ENCODE data around the gene FBXW10B.
"Not testable (repeated sequence)": the region's sequence is repeated elsewhere in the genome, so short reads cannot be mapped to it uniquely, and the experiment has no call there.

Gene FBXW10B, protein sequence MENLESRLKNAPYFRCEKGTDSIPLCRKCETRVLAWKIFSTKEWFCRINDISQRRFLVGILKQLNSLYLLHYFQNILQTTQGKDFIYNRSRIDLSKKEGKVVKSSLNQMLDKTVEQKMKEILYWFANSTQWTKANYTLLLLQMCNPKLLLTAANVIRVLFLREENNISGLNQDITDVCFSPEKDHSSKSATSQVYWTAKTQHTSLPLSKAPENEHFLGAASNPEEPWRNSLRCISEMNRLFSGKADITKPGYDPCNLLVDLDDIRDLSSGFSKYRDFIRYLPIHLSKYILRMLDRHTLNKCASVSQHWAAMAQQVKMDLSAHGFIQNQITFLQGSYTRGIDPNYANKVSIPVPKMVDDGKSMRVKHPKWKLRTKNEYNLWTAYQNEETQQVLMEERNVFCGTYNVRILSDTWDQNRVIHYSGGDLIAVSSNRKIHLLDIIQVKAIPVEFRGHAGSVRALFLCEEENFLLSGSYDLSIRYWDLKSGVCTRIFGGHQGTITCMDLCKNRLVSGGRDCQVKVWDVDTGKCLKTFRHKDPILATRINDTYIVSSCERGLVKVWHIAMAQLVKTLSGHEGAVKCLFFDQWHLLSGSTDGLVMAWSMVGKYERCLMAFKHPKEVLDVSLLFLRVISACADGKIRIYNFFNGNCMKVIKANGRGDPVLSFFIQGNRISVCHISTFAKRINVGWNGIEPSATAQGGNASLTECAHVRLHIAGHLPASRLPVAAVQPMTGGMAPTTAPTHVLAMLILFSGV

DNA sequence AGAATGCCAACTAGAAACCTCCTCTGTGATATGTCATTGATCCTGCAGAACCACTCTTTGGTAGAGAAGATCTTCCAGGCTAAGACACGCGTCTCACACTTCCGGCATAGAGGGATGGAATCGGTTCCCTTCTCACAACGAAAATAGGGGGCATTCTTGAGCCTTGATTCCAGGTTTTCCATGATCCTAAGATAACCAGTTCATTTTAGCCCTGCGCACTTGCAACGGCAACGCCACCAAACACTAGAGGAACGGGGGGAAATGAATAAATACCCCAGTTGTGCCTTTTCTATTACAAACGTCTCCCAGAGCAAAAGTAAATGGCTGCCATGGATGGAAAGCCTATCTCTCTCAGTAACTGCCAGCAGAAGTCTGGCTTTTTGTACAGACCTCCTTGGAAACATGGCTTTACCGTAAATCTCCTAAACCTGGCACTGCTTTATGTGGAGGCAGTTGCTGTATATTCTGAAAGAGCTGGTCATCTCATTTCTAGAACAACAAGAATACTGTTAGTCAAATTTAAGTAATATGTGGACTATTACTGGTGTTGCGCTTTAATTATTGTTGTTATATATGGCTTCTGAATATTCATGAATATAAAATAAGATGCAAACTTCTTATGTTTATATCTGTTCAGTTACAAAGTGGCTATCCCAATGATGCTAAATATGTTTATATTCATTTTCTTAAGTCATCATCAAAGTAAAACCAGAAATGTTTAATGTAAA is at the start of gene FBXW10B:
TSS of gene FBXW10B (minus strand) at position 374 of the 728 bp plus-strand sequence. CDS start at position 182, 192 bp downstream.
- not testable (repeated sequence) for DNase-seq

DNA sequence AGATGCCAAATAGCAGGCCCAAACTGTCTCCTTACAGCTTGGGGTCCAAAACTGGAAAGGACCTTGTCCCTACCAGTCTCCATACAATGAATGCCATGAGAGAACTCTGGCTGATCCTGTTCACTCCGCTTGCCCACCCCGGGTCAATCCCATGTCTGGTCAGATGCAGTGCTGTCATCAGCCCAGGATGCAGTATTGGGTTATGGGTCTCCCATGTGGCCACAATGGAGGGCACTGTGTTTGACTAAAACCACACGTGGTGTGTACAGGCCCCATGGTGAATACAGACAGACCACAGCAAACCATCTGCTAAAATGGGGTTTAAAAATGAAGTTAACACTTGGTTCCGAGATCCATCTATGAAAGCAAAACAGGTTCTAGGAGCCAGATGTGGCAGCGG is 44.2 kb upstream of the FBXW10B start:
- no peak for DNase-seq

DNA sequence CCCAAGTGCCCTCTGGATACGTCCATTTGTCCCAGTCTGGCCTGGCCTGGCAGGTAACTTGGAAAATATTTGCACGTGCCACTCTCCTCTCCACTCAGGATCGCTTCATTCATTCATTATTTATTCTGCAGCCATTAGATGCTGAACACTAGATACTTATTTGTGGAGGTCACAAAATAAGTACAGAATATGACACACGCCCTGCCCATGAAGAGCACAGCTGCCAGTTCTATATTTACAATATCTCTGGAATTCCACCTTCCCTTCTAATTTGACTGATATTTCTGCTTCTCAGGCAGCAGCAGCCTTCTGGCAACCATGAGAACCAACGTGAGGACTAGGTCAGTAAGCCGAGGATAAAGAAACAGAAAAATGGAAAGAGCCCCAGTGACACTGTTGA is 43.7 kb upstream of the FBXW10B start:
- no peak for DNase-seq

DNA sequence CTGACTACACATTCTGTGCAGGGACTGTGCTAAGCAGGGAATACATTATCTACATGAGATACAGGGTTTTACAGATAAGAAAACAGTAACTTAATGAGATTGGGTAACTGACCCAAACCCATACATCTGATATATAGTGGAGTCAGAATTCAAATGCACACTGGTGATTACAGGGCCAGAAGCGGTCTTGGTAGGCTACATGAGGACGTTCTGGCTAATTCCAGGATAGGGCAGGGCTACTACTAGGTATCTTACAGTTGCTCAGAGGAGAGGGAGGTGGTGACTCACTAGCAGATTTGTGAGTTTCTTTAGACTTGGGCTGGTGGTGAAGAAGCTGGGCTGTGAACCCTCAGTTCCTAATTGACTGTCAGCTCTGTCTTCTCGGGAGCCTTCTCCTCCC is 43.2 kb upstream of the FBXW10B start:
- DNase-seq, result no peak

DNA sequence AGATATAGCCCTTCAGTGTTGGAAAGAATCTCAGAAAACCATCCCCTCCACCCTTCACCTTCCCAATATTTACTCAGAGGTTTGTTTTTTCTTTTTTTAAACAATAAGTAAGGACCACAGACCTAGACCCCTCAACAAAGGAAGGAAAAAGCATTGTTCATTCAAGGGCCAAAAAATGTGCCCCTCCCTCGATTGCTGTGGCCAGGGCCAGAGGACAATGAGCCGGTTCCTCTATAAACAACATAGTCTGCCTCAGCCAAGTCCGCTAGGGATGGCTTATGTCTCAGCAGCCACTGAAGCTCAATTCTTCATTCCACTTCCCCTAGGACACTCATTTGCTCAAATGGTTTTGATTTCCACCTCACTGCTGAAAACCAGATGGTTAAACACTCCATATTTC is 40.6 kb upstream of the FBXW10B start:
- no peak for DNase-seq

DNA sequence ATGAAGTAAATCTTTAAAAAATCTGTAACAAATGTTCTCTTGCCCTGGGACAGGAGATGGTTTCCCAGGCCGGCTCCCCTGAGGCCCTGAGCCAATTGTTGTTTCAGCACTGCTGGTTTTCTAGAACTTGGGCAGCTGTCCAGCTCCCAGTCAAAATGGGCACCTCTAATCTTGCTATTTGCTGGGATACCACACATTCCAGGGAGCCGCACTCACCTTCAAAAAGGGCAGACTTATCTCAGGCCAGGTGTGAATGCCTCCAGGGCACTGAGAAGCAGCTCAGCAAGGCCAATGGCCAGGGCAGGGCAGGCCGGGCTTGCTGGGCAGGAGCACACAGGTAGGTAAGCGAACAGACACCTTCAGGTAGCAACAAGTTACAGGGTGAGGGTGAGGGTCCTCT is 40.2 kb upstream of the FBXW10B start:
- peak; percentile 69 for DNase-seq

DNA sequence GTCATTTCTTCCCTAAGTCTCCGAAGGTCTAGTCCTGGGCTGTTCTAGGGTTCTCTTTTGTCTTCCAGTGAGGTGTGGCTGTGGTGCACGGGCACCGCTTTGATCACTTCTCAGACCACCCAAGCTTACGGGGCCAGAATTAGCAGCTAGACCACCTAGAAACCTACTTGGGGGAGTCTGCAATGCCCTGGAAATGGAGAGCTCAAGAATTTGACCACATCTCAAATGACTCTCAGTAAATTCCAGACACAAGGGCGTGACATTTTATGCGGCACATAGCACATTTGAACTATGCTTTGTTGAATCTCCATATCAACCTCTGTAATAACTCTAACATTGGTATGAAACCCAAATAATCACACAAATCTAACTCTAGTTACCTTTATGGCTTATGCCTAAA is 39.7 kb upstream of the FBXW10B start:
- DNase-seq, result no peak

DNA sequence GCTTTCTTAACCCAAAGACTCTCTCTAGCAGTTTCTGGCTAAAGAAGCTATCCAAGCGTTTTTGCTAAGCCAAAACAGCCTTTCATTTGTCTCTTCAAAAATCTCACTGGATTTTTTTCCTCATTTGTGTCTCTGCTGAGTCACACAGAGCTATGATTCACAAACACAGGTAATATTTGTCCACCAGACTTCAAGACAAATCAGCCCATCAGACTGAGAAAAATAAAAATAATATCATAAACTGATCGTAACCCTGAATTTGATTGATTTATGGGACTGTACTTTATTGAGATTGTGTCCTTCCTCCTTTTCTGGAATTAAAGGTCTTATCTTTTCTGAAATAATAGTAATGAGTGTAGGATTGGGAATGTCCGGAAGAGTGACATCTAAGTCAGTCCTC is 38.8 kb upstream of the FBXW10B start:
- DNase-seq, result peak; percentile 28

DNA sequence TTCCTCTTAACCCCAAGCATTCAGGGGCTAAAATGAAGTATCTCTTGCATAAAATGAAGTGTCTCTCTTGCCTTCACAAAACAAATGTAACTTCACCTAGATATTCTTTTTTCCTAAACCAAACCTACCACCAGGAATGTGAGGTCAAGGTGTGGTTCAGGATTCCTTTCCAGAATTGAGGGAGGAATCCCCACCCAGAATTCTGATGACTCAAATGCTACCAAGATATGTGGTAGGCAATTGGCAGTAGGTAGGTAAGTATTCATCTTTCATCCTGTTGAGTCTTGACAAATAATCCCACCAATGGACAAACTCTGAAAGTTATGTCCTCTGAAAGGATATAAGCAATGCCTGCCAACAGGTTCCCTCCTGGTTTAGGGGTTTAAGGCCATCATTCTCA is 38.4 kb upstream of the FBXW10B start:
- DNase-seq, result peak; percentile 27

DNA sequence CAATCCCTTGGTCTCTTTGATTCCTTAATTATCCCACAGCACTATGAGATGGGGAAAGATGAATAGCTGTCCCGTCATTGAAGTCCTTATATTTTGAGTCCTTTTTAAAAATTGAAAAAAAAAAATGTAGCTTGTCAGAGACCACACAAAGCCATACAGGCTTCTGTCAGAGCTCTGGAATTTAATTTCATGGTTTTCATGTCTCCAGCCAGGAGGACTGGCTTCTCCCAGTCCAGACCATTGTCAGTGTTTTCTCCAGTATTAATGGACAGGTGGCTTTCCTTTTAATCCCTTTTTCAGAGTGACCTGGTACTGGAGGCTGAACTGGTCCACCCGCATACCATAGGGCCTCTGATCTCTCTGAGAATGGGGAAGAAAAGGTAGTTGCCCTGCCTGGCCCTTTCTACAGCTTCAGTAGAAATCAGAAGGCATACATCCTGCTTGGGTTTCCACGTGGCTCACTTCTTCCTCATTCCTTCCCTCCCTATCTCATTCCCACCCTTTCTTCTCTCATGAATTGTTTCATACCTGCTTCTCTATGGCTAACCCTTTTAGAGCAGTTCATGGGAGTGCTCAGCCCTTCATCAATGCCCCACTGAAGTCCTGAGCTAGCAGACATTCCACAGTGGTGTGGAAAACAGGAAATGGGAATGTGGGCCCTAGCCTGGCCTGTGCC is 35.5 kb upstream of the FBXW10B start:
- DNase-seq, result peak; percentile 65

DNA sequence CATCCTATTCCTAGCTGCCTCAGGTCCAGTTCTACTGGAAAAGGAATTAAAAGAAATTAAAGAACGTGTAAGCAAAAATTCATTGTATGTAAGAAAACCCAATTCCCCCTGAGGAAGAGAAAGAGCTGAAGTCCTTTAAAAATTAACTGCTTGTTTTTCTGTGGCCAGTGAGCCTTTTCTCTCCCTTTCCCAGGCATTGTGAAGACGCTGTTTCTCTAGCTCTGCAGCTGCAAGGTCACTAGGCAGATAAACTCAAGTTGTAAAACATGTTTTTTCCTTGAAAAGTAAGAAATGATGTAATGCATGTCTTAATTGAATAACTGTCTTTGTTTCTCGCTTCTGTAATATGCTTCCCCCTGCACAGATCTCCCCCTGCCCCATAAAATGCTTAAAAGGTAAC is 34.9 kb upstream of the FBXW10B start:
- DNase-seq, result peak; percentile 41

DNA sequence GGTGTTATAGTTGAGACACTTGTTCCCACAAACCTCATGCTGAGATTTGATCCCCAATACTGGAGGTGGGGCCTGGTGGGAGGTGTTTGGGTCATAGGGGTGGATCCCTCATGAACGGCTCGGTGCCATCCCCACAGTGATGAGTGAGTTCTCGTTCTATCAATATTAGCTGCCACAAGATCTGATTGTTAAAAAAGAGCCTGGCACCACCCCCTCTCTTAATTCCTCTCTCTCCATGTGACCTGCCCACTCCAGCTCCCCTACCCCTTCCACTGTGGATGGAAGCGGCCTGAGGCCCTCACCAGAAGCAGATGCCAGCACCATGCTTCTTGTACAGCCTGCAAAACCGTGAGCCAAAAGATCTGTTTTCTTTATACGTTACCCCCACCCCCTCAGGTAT is 33.5 kb upstream of the FBXW10B start:
- DNase-seq, result no peak

DNA sequence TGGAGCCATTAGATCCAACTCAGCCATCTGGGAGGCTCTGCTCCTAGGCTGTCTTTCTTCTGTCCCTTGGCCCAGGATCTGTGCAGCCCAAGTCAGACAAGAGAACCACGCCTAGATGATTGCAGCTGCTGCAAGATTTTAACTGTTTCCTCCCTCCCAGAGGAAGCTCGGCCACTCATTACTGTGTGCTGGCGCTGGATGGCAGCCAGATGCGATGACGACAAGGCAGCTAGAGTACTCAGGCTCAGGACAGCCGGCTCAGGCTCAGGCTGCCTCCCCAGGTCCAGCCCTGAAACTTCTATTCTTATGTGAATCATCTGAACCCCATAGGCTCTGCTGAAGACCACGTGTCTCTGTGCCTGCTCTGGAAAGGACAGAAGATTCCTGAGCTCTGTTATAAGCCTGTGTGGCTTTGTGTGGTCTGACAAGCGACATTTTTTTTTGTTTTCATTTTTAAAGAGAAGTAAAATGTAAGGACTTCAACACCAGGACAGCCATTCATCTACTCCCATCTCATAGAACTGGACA is 32.1 kb upstream of the FBXW10B start:
- DNase-seq, result peak; percentile 95

DNA sequence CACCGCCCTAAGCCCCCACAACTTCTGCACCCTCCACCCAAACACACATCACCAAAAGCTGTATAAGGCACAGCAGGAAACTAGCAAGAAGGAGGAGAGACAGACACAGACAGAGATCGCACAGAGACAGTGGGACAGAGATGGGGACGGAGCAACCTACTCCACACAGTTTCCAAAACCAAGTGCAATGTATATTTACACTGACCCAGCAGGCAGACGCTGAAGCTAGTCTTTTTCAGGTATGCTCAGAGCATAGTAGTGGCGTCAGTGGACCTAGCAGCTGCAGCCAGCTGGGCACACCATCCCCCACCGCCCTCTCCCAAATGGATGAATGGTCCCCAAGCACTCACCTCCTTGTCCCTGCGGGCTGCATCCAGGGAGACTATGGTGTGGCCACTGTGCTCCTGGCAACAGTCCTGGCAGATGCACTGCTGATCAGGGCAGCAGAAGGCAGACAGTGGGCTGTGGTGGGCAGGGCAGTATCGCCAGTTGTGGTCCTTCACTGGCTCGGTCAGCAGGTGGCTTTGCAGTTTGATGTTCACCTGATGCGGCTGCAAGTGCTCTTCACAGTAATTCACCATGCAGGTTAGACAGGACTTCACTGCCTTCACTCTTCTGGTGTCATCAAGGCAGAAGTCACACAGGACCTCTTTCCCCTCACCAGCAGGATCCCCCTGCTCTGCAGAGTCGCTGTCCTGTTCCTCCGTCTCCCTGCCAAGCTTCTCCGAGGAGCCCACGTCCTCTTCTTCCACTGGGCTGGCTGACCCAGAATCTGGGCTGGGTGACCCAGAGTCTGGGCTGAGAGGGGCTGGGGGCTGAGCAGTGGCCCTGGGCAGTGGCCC is 31.5 kb upstream of the FBXW10B start:
- DNase-seq, result no peak

DNA sequence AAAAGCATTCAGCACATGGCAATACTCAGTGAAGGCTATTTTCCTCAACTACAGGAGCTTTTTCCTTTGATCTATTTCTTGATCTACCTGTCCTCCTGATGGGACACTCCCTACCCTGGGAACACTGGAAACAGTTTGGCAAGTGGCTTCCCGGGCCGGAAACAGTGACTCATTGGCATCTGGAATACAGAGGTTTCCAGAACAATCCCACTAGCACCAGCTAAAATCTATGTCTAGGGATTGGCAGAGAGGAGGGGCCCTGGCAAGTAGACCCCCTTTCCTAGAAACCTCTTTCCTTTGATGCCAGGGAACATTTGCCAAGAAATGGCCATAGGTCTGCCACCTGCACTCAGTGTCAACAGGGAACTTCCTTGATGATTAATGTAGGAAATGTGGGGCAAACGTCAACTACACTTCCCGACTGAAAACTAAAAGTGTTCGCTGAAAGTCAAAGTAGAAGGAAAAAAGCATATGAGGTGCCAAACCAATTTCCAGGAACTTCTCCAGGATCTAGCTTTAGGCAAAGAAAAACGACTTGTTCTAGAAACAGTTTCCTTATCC is 30.4 kb upstream of the FBXW10B start:
- DNase-seq, result no peak

DNA sequence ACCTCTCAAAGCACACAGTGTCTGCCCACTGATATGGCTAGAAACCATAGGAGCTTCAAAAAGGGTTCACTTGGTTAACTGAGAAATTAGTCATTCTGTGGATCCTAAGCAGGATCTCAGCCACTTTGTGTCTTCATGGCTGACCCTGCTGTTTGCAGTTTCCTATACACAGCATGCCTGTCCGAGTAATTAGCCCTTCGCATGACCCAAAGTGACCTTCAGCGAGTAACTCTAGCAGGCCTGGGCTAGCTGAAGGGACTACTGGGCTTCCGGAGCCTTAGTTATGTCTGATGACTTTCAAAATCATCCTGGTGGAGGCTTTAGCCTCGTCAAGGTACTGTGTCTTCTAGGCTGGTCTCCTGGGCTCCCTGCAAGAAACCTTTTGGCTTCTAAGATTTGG is 28.9 kb upstream of the FBXW10B start:
- no peak for DNase-seq

DNA sequence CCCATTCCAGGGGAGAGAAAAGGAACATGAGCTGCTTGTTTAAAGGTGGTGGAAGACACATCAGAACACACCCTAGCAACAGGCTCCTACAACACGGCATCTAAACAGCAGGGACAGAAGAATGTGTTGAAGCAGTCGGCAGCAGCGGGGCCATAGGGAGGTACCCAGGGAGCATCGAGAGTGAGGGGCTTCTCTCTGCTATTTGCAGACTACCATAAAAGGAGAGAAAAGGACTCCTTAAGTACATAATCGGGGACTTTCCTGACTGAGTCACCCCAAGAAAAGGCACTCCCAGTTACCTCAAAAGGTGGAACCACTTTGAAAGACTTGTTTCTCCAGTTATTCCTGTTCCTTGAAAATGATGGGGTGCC is 26.4 kb upstream of the FBXW10B start:
- peak; percentile 44 for DNase-seq

DNA sequence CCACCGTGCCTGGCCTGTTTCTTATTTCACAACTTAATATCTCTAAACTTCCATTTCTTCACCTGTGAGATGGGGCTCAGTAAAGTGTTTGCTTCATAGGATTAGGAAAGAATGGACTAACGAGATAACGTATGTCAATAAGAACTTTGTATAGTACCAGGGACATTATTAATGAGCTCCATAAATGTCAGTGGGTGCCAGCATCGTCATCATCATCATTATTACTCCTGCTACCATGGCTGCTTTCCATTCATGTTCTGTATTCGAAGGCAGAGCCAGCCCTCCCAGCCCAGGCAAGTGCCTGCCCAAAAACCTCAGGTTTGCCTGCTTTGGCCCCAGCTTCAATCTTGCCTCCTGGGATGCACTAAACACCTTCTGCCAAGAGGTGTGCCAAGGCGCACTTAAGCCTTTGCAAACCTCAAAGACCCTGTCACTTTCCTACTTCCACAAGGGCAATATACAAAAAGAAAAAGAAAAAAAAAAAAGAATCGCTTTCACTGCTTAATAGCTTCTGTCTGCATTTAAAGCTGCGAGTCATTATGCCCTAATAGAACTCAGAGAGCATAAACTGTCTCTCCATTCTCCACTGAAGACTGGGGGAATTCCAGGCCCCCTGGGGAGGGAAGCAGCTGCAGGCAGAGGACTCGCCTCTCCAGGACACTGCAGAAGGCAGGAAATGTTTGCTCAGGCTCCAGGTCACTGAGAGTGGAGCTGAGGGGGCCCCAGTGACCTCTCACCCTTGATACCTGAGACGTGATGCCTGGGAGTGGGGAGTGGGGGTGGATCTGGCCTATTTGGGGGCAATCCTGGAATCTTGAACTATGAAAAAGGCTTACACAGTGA is 25.8 kb upstream of the FBXW10B start:
- peak; percentile 40 for DNase-seq

DNA sequence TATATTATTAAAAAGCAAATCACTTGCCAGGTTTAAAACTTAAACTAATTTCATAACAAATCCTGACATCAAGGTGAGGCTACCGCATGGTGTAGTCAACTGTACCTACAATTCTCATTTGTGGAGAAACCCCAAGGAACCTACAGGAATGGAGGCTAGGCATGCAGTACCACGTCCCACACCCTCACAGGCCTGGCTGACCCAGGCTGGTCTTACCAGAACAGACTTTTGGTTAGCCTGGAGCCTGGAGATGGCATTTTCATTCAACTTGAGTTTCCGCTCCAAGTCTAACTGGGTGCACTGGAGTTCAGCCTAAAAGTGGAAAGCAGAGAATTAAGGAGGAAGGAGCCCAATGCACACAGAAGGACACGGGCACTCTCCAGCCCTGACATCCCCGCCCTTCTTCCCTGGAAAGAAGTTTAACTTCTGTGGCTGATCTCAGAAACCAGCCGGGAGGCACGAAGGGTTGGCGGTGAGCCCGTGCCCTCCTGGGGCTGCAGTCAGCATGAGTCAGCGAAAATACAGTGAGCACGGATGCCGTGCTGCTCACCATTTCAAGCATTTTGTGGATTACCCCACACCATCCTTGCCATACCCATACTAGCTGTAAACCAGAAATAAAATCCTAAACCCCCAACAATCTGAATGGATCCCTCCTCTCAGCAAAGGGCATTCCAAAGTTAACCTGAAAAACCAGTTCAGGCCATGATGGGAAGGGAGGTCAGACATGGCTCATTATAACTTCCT is 23.2 kb upstream of the FBXW10B start:
- DNase-seq, result not testable (repeated sequence)

DNA sequence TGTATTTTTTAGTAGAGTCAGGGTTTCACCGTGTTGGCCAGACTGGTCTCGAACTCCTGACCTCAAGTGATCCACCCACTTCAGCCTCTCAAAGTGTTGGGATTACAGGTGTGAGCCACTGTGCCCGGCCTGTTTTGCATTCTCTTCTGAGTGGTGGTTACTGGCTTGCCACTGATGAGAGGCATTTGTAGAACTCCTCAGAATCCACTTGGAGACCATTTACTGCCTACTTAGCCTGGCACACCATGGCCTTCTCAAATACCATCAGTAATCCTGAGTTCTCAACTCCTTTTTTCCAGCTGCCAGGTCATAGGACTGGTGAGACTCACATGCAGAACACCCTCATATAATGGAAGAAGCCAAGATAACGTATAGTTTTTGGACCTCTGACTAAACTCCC is 22.5 kb upstream of the FBXW10B start:
- DNase-seq, result not testable (repeated sequence)
